SH-SY5Y (cell line): ENCODE measurements around the gene FOSL2.

ENCODE experiments used
- GATA2 ChIP-seq: IDR thresholded peaks from 2 replicates; pipeline ENCODE4 v1.6.1; 2011; ENCODE audit warnings: mild to moderate bottlenecking, low read depth, low read length
- GATA3 ChIP-seq: IDR thresholded peaks from 2 replicates; pipeline ENCODE4 v1.6.1; 2011; ENCODE audit warnings: low read depth, mild to moderate bottlenecking, low read length, moderate library complexity

GRCh38 chr2:28359222-28360057 is 33.2 kb upstream of the FOSL2 start:
- no peak for TF ChIP-seq GATA2
- TF ChIP-seq GATA3: no peak
